ENCODE results near the gene PCCA. TPM values are rescaled to one million over a fixed set of nuclear protein-coding genes. Genes with fewer than 3 reads are reported as not detected.

Gene PCCA
- total RNA-seq, 1 donor from 2014 or later: 33.3 TPM

DNA sequence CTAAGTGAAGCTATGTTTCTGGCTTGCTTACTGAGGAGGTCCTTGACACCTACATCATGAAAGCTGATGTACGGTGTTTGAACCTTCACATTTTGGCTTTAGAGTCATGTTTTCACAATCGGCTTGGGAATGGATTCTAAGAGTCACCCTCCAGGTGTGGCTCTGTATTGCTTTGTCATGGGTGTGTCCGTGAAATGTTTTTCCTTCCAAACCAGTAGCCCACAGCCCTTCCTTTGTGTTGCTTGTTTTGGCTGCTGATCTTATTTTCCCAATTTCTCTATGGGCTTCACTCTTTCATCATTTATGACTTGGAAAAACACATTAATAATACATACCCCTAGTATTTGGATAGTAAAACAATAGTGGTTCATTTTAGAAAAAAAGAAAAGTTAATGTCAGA is 259.1 kb downstream of the PCCA start:
- no peak overlapping the region for H3K27ac Mint-ChIP-seq (ENCODE audit: unreplicated experiment)
- H3K36me3 Mint-ChIP-seq (ENCODE audit: low read depth, unreplicated experiment): peaks cover 26% of the 10 kb centered on the region
- H3K9me3 Mint-ChIP-seq (ENCODE audit: unreplicated experiment): no peaks in the 10 kb centered on the region
- no peaks in the 10 kb centered on the region for H3K27me3 Mint-ChIP-seq (ENCODE audit: unreplicated experiment)
- H3K4me1 Mint-ChIP-seq (ENCODE audit: unreplicated experiment): peaks cover 7% of the 10 kb centered on the region
- TF ChIP-seq, protein P1, sequence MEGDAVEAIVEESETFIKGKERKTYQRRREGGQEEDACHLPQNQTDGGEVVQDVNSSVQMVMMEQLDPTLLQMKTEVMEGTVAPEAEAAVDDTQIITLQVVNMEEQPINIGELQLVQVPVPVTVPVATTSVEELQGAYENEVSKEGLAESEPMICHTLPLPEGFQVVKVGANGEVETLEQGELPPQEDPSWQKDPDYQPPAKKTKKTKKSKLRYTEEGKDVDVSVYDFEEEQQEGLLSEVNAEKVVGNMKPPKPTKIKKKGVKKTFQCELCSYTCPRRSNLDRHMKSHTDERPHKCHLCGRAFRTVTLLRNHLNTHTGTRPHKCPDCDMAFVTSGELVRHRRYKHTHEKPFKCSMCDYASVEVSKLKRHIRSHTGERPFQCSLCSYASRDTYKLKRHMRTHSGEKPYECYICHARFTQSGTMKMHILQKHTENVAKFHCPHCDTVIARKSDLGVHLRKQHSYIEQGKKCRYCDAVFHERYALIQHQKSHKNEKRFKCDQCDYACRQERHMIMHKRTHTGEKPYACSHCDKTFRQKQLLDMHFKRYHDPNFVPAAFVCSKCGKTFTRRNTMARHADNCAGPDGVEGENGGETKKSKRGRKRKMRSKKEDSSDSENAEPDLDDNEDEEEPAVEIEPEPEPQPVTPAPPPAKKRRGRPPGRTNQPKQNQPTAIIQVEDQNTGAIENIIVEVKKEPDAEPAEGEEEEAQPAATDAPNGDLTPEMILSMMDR (IDR thresholded peaks at IDR 0.05; ENCODE audit: unreplicated experiment): no peak
- no peak for DNase-seq (ENCODE audit: low spot score)
- H3K4me3 Mint-ChIP-seq (ENCODE audit: unreplicated experiment): no peak overlapping the region

DNA sequence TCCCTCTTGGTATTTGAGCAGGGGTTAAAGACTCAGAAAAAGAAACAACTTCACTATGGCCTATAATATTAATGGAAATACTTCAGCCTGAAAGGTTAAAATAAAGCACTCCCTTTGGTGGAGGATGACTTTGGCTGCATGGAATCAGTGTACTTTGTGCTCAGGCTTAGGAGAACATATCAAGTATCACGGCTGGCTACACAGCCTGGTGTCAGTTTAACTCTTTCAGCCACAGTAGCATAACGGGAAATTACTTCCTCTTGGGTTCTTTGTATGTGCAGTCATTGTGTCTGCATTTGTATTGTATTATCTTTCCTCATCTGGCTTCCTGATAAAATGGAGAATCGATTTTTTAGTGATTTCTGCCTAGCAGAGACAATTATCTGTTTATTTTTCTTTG is 260.7 kb downstream of the PCCA start:
- Mint-ChIP-seq H3K9me3 (ENCODE audit: unreplicated experiment) (no peaks in the 10 kb centered on the region), H3K4me1 (ENCODE audit: unreplicated experiment) (peaks cover 7% of the 10 kb centered on the region), H3K4me3 (ENCODE audit: unreplicated experiment) (no peak overlapping the region), H3K27me3 (ENCODE audit: unreplicated experiment) (no peaks in the 10 kb centered on the region), H3K27ac (ENCODE audit: unreplicated experiment) (peak overlapping the region; percentile 5), H3K36me3 (ENCODE audit: low read depth, unreplicated experiment) (peaks cover 18% of the 10 kb centered on the region)
- TF ChIP-seq, protein P1 (IDR thresholded peaks at IDR 0.05; ENCODE audit: unreplicated experiment): no peak
- DNase-seq (ENCODE audit: low spot score): no peak

DNA sequence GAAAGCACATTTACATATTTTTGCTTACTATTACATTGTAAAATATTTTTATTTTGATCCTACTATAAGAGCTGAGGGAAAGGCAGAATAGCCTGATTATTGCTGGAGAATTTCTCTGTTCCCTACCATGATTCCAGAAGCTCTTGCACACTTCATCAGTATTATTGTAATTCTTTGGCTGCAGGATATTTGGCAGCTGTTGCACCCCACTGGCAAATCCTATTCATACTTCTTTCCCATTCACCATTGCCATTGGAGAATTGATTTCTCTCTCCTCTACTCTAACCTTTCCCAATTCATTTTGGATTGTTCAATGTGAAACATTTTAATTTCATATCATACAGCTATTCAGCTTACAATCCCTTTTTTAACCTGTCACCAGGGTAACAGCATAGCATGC is 261.7 kb downstream of the PCCA start:
- Mint-ChIP-seq H3K36me3 (ENCODE audit: low read depth, unreplicated experiment) (peaks cover 11% of the 10 kb centered on the region), H3K27ac (ENCODE audit: unreplicated experiment) (no peak overlapping the region), H3K4me1 (ENCODE audit: unreplicated experiment) (peaks cover 7% of the 10 kb centered on the region), H3K9me3 (ENCODE audit: unreplicated experiment) (no peaks in the 10 kb centered on the region), H3K27me3 (ENCODE audit: unreplicated experiment) (no peaks in the 10 kb centered on the region), H3K4me3 (ENCODE audit: unreplicated experiment) (no peak overlapping the region)
- TF ChIP-seq, protein P1 (IDR thresholded peaks at IDR 0.05; ENCODE audit: unreplicated experiment): no peak
- DNase-seq (ENCODE audit: low spot score): no peak

DNA sequence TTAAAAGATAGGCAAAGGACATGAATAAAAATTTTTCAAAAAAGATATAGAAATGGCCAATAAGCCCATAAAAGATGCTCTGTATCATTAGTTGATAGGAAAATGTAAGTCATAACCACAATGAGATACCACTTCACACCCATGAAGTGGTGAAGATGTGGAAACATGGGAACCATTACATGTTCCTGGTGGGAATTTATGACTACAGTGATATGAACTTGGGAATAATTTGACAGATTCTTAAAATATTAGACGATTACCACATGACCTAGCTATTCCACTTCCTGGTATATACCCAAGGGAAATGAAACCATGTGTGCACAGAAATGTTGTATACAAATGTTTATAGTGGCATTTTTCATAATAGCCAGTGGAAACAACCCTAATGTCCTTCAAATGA is 267.5 kb downstream of the PCCA start:
- DNase-seq (ENCODE audit: low spot score): no peak
- H3K36me3 Mint-ChIP-seq (ENCODE audit: low read depth, unreplicated experiment): peaks cover 8% of the 10 kb centered on the region
- no peak overlapping the region for H3K4me3 Mint-ChIP-seq (ENCODE audit: unreplicated experiment)
- no peaks in the 10 kb centered on the region for H3K4me1 Mint-ChIP-seq (ENCODE audit: unreplicated experiment)
- no peaks in the 10 kb centered on the region for H3K9me3 Mint-ChIP-seq (ENCODE audit: unreplicated experiment)
- no peak overlapping the region for H3K27ac Mint-ChIP-seq (ENCODE audit: unreplicated experiment)
- H3K27me3 Mint-ChIP-seq (ENCODE audit: unreplicated experiment): no peaks in the 10 kb centered on the region
- TF ChIP-seq, protein P1 (IDR thresholded peaks at IDR 0.05; ENCODE audit: unreplicated experiment): no peak

DNA sequence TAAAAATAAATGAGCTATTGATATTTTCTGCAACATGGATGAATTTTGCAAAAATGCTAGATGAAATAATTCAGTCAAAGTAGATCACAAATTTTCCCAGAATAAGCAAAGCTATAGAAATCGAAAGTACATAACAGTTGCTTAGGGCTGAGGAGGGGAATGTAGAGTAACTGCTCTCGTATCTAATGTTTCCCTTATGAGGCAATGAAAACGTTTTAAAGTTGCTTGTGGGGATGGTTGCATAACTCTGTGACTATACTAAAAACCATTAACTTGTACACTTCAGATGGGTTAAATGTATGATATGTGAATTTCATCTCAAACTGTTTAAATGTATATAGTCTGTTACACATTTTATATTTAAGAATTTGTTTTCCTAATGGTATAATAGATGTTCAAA is 268.0 kb downstream of the PCCA start:
- DNase-seq (ENCODE audit: low spot score): no peak
- H3K9me3 Mint-ChIP-seq (ENCODE audit: unreplicated experiment): no peaks in the 10 kb centered on the region
- no peak overlapping the region for H3K27ac Mint-ChIP-seq (ENCODE audit: unreplicated experiment)
- no peaks in the 10 kb centered on the region for H3K4me1 Mint-ChIP-seq (ENCODE audit: unreplicated experiment)
- peaks cover 8% of the 10 kb centered on the region for H3K36me3 Mint-ChIP-seq (ENCODE audit: low read depth, unreplicated experiment)
- H3K27me3 Mint-ChIP-seq (ENCODE audit: unreplicated experiment): no peaks in the 10 kb centered on the region
- TF ChIP-seq, protein P1 (IDR thresholded peaks at IDR 0.05; ENCODE audit: unreplicated experiment): no peak
- H3K4me3 Mint-ChIP-seq (ENCODE audit: unreplicated experiment): no peak overlapping the region

All from endothelial cell (in vitro differentiated cells).